Measurements from ENCODE around the gene CD300A.

Gene CD300A

GRCh38 chr17:74452841-74453661 is 13.4 kb upstream of the CD300A start:
- intact Hi-C loops (cut with DNase I): loop anchor here (5.0 kb wide), 1 partner anchor 246 kb away; no protein-coding TSS in a partner anchor
- DNase-seq: no peak

GRCh38 chr17:74453665-74454196 is 12.7 kb upstream of the CD300A start:
- peak in 4 of 42 donors; percentile 18 to 91 (median 44) for DNase-seq
- intact Hi-C loops (cut with DNase I): loop anchor here (5.0 kb wide), 1 partner anchor 246 kb away; no protein-coding TSS in a partner anchor

GRCh38 chr17:74454197-74455024 is 12.0 kb upstream of the CD300A start:
- peak in 41 of 42 donors; percentile 63 to 95 (median 89) for DNase-seq
- intact Hi-C loops (cut with DNase I): loop anchor here (5.0 kb wide), 2 partner anchors 152 to 247 kb away; no protein-coding TSS in a partner anchor

DNA sequence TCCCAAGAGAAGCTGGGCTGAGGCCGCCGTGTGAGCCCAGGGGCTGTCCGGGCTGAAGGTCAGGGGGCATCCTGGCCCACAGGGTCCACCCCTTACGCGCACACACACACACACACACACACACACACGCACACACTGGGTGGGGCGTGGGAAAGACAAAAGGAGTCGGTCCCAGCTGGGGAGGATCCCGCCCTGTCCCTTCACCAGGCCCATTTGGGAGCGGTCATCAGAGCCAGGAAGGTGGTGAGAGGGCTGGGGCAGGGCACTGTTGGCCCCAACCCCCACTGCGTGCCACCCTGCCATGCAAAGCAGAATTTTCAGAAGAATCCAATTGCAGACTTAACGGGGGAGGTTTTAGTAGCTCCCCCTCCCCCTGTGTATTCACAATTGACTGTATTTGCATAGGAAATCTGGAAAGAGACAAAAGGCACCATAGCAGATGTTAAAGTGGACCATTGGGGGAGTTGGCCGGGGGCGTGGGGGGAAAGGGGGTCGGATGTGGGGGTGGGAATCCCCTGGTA is 11.3 kb upstream of the CD300A start:
- intact Hi-C loops (cut with DNase I): loop anchor here (5.0 kb wide), 1 partner anchor 153 kb away; no protein-coding TSS in a partner anchor
- no peak for DNase-seq

DNA sequence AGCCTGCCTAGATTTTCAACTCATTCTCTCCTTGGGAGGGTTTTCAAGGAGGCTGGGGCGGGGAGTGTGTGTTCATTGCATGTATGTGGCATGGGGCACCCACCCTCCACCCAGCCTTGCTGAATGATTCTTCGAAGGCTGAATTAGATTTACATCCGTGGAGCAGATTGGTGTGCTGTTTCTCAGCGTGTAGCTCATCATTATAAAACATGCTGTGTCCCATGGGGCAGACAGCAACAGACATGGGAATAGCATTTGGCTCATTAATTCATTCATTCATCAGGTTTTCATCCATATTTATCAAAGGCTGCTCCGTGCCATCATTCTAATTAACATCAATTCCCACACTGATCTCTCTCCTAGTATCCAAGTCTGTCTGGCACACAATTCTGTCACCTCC is 10.6 kb upstream of the CD300A start:
- DNase-seq: no peak
- intact Hi-C loops (cut with DNase I): loop anchor here (2.0 to 5.0 kb wide), 2 partner anchors 77 to 154 kb away; no protein-coding TSS in a partner anchor

GRCh38 chr17:74457146-74457819 is 9.2 kb upstream of the CD300A start:
- peak; percentile 42 to 95 (median 88) for DNase-seq
- intact Hi-C loops (cut with DNase I): loop anchor here (2.0 to 5.0 kb wide), 2 partner anchors 78 to 155 kb away; no protein-coding TSS in a partner anchor

DNA sequence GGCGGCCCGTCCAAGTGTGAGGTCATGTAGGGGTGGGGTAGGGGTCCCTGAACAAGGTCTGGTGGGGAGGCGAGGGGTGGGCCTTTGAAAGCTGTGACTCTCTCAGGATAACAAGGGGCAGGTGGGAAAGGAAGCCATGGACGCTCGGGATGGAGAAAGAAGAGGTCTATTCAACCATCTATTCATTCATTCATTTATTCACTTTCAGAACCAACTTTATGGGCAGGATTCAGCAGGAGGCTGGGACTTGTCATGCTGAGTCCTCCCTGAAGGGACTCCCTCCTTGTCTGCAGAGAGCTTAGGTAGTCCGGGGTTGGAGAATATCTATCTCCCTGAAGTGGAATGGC is 8.6 kb upstream of the CD300A start:
- no peak for DNase-seq
- intact Hi-C loops (cut with DNase I): loop anchor here (2.0 to 5.0 kb wide), 2 partner anchors 79 to 155 kb away; no protein-coding TSS in a partner anchor

GRCh38 chr17:74458835-74459234 is 7.6 kb upstream of the CD300A start:
- intact Hi-C loops (cut with DNase I): loop anchor here (5.0 kb wide), 1 partner anchor 157 kb away; no protein-coding TSS in a partner anchor
- no peak for DNase-seq

DNA sequence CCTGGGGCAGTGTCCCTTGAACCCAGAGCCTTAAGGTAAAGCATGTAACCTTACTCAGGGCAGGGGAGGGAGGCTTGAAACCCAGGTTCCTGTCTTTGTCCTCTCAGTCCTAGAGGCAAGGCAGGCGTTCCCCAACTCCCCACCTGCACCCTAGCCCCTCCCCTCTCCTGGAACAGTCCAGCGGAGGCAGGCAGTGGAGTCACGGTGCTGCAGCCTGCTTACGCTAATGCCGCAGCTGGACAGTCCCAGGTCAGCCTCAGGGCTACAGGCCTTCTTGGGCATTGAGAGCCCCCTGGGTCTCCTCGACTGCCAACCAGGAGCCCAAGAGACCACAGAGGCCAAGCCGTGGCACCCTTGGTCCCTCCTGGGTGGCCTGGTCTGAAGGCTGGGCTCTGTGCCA is 6.8 kb upstream of the CD300A start:
- intact Hi-C loops (cut with DNase I): loop anchor here (5.0 kb wide), 1 partner anchor 157 kb away; no protein-coding TSS in a partner anchor
- DNase-seq: no peak

DNA sequence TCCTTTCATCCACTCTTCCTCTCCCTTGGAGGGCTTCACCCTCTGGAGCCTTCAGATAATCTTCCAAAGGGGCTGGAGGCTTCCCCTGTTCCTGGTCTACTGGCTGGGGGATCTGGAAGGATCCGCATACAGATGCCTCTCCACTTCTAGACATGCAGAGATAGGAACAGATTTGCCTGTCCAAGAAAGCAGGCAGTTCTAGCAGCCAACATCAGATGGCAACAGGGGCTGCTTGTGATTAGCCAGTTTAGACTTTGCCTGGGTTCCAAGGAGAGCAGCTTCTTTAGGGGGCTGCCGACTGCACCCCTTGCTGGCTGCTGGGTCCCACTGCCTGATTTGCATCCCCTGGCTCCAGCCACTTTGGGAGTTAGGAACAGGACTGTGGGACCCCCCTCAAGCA is 6.2 kb upstream of the CD300A start:
- DNase-seq: no peak
- intact Hi-C loops (cut with DNase I): no loop called here

- DNase-seq: no peak
- intact Hi-C loops (cut with DNase I): no loop called here
These were observed 5.4 kb upstream of the CD300A start for GRCh38 chr17:74460996-74461395.

GRCh38 chr17:74461611-74462010 is 4.8 kb upstream of the CD300A start:
- intact Hi-C loops (cut with DNase I): no loop called here
- no peak for DNase-seq

GRCh38 chr17:74464730-74465377 is 1.6 kb upstream of the CD300A start:
- intact Hi-C loops (cut with DNase I): no loop called here
- no peak for DNase-seq

DNA sequence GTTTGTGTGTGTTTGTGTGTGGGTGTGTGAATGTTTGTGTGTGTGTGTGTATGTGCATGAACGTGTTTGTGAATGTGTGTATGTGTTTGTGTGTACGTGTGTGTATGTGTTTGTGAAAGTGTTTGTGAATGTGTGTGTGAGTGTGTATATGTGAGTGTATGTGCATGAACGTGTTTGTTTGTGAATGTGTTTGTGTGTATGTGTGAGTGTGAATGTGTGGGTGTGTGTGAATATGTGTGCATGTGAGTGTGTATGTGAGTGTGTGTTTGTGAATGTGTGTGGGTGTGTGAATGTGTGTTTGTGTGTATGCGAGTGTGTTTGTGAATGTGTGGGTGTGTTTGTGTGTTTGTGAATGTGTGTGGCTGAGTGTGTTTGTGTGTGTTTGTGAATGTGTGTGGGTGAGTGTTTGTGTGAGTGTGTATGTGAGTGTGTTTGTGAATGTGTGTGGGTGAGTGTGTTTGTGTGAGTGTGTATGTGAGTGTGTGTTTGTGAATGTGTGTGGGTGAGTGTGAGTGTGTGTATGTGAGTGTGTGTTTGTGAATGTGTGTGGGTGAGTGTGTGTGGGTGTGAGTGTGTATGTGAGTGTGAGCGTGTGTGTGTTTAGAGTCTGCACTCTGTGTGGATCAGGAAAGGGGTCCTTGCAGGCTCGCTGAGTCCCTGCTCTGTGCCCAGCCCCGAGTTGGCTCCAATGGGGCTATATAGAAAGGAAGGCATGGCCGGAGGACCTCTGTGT is 890 bp upstream of the CD300A start:
- DNase-seq: no peak
- intact Hi-C loops (cut with DNase I): no loop called here

GRCh38 chr17:74466828-74467184 is 372 bp downstream of the CD300A start:
- intact Hi-C loops (cut with DNase I): no loop called here
- no peak for DNase-seq

DNA sequence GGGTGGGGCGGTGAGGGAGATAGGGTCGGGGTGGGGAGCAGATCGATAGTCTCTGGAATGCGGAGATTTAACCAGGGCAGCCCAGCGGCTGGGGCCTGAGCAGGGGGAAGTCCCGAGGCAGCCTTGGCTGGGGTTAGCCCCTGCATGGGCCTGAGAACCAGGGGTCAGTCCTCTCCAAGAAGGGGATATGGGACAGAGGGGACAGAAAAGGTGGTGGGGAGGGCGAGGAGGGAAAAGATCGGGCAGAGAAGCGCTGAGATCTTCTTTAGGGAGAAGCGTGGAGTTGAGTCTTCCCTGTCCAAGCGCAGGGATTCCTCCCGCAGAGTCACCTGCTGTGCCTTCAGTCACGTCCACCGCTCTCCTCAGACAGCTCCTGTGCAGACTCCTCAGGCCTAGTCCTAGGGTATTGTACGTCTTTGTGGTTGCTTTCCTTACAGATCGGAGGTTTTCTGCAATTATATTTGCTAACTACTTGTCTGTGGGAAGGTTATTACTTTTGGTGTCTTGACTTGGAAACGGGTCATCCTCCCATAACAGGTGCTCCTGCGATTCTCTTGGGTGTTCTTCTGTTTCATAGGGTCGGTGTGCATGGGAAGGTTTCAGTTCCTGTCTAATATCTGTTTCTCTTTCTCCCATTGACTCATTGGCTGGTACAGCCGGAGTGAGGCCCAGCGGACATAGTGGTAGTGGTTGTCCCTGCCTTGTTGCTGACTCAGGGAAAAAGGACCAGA is 952 bp downstream of the CD300A start:
- intact Hi-C loops (cut with DNase I): no loop called here
- DNase-seq: peak in 3 of 42 donors; percentile 23 to 42 (median 40)

DNA sequence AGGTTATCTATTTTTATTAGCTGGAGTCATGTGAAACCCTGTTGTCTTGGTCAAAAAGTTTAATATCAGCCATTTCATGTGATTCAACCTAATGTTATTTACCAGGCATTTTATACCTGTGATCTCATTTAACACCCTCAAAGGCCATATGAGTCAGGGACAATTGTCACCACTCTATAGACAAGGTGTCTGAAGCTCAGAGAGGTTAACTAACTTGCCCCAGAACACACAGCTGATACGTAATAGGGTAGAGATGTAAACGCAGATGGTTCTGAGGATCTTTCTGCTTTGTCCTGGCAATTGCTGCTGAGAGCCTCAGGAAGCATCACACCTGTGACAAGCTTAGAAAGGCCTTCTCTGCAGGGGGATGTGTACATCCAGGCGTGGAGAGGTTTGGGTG is 4.9 kb downstream of the CD300A start:
- no peak for DNase-seq
- intact Hi-C loops (cut with DNase I): no loop called here
